Activated CD4-positive, CD25-positive, alpha-beta regulatory T cell treated with anti-CD3 and anti-CD28 coated beads, Interleukin-2, amount 50 U/mL, for 24 hours (primary cell): ENCODE data around the gene INPP4B.

Experiments
- ATAC-seq, 2 donors: fragments of 150-1000 bp; cut with Tn5 transposase; one replicate each; pipeline ENCODE4 v1.10.0; 2021; ENCODE audit warnings: mild to moderate bottlenecking in 1 of 2, moderate library complexity in 1 of 2

Gene INPP4B

DNA sequence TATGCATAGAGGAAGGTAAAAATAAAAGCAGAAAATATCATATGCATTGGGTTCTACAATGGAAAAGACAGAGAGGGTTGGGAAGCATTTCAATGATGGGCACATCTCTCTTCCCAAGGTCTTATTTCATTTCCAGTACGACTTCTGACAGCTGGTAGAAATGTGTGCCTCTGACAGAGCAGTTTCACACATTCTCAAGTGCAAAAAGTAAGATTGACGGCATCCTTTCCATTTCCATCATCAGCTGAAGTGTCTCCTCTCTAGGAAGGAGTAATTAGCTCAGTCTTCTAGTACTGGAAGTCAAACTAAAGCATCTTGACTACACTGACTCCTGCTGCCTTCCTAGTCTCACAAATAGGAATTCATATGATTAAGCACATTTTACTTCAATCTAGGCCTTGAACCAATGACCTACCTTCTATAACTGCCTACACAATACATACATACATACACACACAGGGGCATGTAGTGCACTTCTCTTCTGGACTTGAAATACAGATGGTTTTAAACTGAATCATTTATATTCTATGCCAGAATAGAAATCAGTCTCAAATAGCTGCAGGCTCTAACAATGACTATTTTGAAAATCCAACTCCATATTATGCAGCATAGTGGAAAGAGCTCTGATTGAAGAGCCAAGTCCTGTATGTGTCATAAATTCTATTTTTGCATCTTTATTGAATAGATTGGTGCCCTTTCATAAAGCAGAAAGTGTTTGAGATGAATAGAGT lies 473.4 kb downstream of the INPP4B start:
- no peak for ATAC-seq

DNA sequence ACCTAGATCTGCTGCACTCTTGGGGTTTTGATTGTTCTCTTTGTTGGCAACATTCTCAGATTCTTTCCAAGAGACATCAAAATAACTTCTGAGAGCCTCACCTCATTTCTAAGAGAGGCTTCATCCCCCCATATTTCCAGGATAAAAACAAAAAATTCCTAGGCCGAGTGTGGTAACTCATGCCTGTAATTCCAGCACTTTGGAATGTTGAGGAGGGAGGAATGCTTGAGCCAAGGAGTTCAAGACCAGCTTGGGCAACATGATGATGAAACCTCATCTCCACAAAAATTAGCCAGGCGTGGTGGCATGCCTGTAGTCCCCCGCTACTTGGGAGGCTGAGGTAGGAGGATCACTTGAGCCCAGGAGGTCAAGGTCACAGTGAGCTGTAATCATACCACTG lies 477.0 kb downstream of the INPP4B start:
- ATAC-seq, result no peak

DNA sequence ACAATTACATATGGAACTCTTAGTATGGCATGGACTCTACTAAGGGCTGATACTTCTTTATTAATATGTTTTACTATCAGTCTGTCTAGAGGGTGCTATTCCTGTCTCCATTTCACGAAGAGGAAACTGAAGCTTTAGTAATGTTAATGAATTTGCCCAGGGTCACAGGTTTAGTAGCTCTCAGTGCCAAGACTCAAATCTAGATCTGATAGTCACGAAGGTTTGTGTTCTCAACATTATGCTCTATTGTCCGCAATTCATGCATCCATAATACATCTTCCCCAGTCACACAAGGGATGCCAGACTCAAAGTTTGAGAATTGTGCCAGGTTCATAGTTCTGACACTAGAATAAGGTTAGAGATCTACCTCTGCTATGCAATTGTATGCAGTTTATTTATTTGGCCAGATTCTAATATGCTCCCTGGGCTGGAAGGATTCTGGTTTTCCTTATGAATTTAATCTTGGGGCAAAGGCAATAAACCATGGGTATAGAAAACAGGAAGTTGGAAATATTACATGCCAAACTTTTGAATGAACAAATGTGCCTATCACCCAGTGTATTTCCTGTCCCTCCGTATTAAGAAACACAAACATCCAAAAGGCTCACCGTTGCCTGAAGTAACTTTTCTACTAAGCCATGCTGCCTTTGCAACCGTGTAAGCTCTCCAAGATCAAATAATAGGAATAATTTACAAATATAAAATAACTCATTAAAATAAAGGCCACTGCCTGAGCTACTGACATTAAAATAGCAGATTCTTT lies 478.5 kb downstream of the INPP4B start:
- ATAC-seq, result no peak

DNA sequence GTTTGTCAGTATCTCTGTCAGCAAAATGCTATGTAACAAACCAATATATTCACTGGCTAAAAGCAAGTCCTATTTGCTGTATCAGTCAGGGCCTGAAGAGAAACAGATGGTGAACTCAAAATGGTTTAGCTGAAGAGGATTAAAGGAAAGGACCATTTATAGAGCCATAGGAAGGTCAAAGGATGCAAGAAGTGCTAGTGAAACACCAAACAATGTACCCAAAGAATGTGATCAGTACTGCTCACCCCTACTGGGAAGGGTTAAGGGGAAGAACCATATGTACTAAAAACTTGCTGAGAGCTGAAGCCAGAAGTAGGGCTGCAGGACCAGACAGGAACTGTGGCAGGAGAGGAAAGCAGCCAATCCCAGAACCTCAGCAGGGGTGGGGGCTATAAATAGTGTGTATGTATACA lies 479.3 kb downstream of the INPP4B start:
- ATAC-seq, result no peak

DNA sequence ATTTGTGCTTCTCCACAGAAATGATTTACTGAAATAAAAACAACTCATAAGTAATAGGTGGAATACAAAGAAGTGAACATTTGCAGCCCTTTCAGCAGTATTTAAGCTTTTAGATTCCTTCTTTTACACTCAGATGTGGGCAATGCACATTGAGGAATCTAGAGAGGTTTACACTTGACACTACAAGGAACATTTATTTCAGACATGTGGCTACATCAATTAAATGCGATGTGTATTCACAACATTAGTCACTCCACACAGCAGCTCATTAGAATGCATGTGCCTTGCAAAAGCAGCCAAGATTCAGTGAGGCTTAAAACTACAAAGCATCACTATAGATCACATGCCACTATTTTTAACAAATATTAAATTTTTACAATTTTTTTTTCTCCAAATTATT lies 480.7 kb downstream of the INPP4B start:
- ATAC-seq, result peak in 1 of 2 donors; percentile 65

DNA sequence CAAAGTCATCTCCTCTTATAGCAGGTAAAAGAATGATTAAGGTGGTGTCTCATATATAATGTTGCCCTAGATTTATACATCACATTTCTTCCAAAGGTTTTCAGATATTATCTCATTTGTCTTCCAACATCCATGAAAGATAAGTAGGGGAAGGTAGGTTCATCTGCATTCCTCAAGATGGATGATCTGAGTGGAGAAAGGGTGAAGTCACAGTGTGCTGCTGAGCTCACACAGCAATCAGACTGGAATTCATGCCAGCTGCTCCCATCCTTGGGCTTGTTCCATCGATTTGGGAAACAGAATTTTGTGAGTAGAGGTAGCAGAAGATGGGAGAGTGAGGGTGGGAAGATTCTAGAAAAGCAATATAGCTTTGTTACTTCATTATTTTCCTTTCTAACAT lies 482.4 kb downstream of the INPP4B start:
- no peak for ATAC-seq

DNA sequence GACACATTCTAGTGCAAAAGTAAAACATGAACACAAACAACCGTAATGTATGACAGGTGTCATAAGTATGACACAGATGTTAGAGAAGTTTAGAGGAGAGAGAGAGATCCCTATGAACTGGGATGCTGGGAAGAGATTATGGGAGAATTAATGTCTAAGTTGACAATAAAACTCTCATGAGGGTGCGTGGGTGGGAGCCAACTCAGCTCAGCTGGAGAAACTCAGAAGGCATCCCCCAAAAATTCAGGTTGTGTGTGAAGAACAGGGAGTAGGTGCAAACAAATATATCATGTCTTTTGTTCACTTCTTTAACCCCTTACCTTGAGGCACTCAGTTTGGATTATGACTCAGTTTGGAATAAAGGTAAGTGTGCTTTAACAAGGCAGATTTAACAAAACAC lies 484.1 kb downstream of the INPP4B start:
- ATAC-seq, result no peak

DNA sequence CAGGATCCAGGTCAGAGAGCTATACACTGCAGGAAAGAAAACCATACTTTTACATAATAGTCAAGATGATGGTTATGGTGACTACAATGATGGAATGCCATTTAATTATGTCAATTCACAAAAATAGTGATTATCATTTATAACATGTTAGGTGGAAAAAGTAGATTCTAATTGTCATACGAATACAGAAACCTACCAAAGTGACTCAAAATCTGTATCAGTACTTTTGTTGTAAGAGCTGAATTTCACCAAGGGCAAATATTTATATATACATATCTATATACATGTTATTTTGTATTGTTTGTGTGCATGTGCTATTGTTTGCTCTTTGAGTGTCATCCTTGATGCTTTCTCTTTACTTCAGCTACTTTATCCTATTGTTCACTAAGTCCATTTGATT lies 485.4 kb downstream of the INPP4B start:
- peak; percentile 23 to 61 for ATAC-seq

DNA sequence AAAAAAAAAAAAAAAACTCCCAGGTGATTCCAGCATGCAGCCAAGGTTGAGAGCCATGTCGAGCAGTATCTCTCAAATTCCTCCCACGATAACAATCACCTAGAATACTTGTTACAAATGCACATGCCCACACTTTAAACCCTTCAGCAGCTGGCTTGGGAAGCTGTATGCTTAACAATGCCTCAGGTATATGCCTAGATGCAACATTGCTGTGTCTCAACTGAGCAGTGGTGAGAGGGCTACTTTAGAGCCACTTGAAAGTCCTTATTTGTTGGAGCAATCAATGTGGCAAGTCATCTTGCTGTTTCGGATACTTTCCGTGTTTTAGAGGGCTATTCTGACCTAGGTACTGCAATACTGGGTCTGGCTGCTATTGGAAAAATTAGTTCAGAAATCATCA lies 487.4 kb downstream of the INPP4B start:
- ATAC-seq, result no peak

DNA sequence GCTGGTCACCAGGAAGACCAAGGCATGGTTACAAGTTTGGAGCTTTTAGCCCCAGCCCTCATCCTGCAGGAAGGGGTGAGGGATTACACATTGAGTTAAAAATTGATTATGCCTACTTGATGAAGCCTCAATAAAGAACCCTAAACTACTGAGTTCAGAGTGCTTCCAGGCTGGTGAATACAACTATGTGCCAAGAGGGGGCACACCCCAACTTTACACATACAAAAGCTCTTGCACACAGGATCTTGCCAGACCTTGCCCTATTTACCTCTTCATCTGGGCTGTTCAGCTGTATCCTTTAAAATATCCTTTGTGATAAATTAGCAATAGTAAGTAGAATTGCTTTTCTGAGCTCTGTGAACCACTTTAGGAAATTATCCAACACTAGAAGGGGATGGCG lies 489.3 kb downstream of the INPP4B start:
- ATAC-seq, result no peak

DNA sequence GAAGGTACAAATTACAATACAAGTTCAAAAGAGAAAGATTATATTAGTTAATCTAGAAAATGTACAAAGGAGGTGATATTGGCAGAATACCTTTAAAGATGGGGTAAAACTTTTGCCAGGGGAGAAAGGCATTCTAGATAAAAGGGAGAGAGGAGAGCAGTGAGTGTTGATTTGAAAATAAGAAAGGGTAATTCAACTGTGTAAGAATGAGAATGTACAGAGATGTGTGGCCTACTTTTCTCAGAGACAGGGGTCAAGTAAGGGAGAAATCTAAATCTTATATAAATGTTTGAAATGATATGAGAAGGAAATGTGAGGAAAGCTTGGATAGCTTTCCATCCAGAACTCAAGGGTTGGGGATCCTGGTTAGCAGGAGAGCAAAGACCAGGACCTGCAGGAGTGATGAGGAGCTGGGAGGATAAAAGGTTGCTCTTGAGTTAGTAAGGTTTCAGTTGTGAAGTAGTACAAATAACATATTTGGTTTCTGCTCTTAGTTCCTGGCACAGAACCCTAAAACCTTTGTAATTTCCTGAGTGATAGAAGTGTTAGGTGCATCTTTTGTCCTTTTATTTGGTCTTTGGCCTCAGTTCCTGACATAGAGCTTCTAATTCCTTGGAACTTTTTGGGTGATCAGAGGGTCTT lies 489.9 kb downstream of the INPP4B start:
- ATAC-seq, result no peak

DNA sequence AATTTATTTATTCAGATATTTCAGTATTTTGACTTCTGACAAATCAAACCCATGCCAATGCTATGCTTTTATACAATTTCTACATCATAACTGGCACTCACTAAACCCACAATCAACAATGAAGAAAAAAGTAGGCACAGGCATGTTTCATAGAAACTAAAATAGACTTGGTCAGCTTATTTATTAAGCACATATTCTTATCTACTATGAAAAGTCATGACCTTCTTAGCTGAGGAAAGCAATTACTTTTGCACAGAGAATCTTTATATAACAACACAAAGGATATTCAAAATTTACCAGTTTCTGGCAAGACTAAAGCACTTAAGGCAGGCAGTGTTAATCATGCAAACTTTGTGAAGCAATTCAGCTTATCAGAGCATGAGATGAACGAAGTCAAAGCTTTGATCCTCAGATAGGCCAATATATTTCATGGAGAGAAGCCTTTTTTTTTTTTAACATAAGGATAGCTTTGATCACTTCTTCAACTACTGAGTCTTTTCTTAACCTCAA lies 490.6 kb downstream of the INPP4B start:
- no peak for ATAC-seq

DNA sequence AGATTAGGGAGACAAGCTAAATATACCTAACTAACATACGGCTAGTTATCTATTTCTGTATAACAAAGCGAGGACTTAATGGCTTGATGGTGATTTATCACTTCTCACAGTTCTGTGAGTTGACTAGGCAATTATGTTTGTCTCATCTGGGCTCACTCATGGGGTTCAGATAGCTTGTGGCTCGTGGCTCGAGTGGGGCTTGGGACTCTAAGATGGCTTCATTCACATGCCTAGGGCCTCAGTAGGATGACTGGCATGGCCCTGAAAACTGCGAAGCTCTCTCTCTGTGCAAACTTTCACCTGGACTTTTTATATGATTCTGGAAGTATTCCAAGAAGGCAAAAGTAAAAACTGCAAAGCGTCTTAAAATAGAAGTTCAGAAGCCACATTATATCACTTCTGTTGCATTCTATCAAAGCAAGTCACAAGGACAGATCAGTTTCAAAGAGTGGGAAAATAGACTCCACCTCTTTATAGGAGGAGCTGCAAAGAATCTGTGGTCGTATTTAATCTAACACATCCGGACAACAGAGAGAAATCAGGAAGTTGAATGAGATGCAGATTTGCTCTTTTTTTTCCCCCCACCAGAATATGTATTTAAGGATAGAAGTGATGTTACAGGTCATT lies 491.2 kb downstream of the INPP4B start:
- ATAC-seq, result peak; percentile 36 to 37

DNA sequence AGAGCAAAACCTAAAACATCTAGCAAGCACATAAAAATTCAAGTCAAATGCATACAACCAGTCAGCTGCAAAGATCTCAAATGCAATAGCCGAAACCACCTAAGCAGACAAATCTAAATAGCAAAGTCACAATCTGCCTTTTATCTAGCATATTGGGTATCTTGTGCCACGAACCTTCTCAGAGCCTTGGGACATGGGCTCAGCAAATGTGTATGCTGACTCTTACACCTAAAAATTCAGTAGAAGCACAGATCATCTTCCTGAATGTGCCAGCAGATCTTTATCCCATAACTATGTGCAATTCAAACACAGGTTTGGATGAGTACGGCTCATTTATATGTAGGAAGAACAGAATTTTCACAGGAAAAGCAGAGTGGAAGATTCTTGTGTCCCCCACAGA lies 492.1 kb downstream of the INPP4B start:
- no peak for ATAC-seq

DNA sequence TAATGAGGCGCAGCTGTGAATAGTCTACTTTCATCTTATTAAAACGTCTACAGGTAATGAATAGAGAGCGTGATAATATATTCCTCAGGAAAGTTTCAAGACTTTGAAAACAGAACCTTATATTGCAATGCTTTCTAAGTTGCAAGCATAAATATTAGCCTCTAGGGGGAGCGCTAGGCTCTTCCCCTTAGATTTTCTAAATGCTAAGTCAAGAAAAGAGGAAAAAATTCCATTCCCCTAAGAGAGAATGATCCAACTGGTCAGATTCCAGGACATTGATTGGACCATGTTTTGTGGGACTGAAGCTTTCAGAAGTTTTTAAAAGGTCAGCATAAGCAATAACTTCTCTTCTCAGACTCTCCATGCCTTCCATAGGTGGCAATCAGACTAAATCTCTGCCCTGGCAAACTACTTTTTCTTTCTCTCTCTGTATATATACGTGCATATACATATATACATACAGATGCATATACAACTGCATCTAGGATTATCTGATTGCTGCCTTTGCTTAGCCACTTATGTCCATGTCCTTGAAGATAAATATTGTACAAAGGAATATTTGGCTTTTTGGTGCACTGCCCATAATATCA lies 492.9 kb downstream of the INPP4B start:
- peak; percentile 33 to 34 for ATAC-seq

DNA sequence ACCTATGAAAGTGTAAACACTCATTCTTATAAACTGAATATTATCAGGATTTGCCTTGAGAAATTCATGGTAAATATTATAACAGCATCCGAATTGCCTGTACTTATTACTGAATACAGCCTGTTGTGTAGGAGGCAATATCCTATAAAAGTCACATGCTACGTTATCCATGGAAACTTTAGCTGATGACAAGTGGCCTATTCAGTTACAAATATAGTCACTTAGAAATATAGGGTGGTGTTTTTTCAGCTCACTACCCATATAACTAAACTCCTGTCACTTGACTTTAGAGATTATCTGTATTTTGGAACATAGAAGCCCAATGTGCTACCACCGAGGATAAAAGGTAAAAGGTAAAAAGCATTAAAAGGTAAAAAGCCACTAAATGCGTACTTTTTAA lies 493.4 kb downstream of the INPP4B start:
- ATAC-seq, result no peak

DNA sequence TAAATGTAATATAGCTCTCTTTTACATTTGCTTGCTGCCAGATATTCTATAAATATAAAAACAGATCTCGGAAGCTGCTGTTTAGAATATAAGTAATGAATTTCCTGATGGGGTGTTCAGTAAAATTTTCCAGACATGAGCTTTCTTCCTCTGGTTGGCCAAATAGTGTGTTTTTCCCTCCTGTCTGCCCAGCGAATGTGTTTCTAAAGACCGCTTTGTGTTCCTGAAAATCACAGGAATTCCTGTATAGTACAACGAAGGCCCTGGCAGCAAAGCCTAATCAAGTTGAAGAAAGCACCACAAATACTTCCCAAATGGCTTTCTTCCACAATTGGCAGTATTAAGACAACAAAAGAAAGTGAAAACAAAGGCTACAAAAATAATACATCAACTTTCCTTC lies 494.1 kb downstream of the INPP4B start:
- no peak for ATAC-seq

DNA sequence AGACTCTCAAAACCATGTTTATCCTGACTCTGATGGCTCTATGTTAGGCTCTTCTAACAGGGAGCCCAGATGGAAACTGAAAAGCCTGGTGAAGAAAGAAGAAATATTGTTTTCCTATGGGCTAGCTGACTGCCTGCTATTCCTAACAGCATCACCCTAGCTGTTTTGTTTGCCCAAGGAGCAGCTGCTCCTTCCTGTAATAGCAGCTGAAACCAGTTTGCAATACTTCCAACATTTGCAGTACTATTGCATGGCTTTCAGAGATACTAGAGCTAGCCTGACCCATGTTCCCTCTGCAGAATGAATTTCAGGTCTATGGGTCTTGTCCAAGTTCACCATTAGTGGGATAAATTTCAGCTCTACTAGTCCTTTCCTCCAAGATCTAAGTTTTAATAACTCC lies 495.2 kb downstream of the INPP4B start:
- ATAC-seq, result no peak

DNA sequence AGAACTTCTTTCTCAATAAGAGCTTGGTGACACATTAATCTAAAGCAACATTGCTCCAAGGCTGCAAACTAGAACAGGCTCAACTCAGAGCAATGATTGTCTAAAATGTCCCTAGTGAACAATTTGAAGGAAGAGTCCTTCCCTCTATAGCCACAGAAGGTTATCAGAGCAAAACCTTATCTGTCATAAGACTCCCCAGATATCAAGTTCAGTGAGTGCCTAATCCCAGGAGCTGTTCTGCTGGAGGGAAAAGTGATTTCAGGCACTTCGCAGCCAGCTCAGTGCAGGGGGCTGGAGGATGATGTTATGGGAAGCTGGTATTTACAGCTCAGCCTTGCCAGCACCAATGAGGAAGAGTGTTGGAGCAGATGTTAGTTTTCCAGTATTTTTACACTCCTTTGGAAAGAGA lies 497.5 kb downstream of the INPP4B start:
- no peak for ATAC-seq

DNA sequence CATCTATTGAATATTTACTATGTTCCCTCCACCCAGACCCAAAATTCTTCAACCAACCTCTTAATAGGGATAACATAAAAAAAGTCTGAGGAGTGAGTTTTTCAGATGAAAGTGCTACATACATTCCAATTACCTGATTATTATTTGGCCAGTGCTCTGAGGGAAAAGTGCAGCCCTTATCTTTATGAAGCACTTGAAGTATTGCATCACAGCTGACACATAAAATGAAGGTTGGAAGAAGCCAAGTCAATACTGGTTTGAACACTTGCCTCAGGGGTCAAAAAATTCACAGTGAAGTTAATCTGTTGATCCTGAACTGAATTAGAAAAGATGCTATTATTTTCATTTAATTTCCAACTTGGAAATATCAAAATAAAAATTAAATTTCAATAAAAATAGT lies 498.9 kb downstream of the INPP4B start:
- ATAC-seq, result no peak

DNA sequence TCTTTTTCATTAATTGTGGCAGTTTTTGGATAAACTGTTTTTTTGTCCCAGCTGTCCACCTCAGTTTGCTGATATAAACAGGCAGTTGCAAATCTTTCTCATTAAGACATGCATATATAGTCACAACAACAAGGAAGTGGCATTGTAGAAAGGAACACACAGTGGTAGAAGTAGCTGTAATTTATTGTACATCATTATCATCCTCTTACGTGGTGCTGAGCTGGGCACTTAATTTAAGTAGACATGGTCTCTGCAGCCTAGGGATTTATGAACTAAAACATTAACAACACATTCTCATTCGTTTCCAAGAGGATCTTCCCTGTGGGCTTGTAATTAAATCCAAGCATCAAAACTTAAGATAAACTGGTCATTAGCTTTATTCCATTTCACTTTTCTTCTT lies 500.2 kb downstream of the INPP4B start:
- no peak for ATAC-seq

DNA sequence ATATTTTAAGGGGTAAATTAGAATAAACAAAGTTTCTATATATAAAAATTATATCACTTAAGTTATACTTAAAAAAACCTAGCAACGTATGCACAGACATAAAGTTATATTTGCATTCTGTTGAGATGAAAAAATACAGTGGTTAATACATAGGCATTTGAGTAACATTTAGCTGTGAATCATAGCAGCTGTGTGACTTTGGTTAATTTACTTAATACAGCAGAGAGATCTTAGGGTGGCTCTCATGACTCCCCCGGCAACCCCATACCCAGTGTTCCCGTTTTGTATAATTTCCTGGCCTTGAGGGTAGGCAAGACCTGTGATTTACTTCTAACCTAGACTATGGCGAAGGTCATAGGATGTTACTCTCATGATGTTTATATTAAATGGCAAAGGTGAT lies 504.8 kb downstream of the INPP4B start:
- peak; percentile 71 to 76 for ATAC-seq

DNA sequence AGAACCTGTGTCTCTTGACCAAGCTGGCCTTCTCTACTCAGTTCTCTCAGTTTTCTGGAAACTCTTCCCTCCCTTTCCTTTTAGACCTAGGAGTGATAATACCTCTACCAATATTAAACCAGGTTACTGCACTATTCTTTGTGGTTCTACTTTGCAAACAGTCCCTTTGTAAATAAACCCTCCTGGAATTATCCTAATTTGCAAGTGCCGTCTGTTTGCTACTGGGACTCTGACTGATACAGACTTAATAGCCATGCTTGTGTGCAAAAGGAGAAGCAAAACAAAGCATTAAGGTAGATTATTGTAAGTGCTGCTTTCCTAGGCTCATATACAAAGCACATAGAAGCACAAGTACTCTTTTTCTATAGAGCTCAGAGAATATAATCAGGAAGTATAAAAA lies 507.0 kb downstream of the INPP4B start:
- ATAC-seq, result no peak
